Measurements from ENCODE around the gene NOX3. TPM values are rescaled to one million over a fixed set of nuclear protein-coding genes. Genes with fewer than 3 reads are reported as not detected.

The NOX3 gene
- total RNA-seq, 1 donor from 2014 or later: not detected

DNA sequence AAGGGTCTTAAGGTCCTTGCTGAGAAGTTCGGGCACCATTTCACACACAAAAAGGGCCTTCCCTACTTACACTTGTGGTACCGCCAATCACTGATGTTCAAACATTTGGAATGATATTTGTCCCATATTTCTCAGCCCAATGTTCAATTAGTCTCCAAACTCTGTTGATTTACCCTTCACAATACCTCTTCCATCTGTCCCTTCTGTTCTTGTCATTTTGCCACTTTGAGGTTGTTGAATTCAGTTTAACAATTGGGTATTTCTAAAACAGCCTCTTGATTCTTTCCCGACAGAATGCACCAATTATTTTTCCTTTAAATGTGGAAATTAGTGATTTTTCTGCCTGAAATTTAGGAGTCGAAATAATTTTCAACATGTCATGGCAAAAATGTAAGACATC is 46.2 kb downstream of the NOX3 start:
- Histone ChIP-seq H3K4me3 (no peak overlapping the region), H3K36me3 (no peaks in the 10 kb centered on the region), H3K9me3 (no peaks in the 10 kb centered on the region), H3K27ac (no peak overlapping the region), H3K27me3 (no peaks in the 10 kb centered on the region), H3K4me1 (no peaks in the 10 kb centered on the region)
- intact Hi-C loops (cut with DNase I): no loop called here
- TF ChIP-seq, protein P1, sequence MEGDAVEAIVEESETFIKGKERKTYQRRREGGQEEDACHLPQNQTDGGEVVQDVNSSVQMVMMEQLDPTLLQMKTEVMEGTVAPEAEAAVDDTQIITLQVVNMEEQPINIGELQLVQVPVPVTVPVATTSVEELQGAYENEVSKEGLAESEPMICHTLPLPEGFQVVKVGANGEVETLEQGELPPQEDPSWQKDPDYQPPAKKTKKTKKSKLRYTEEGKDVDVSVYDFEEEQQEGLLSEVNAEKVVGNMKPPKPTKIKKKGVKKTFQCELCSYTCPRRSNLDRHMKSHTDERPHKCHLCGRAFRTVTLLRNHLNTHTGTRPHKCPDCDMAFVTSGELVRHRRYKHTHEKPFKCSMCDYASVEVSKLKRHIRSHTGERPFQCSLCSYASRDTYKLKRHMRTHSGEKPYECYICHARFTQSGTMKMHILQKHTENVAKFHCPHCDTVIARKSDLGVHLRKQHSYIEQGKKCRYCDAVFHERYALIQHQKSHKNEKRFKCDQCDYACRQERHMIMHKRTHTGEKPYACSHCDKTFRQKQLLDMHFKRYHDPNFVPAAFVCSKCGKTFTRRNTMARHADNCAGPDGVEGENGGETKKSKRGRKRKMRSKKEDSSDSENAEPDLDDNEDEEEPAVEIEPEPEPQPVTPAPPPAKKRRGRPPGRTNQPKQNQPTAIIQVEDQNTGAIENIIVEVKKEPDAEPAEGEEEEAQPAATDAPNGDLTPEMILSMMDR (IDR thresholded peaks at IDR 0.05): no peak
- ATAC-seq (no peak), DNase-seq (no peak)

DNA sequence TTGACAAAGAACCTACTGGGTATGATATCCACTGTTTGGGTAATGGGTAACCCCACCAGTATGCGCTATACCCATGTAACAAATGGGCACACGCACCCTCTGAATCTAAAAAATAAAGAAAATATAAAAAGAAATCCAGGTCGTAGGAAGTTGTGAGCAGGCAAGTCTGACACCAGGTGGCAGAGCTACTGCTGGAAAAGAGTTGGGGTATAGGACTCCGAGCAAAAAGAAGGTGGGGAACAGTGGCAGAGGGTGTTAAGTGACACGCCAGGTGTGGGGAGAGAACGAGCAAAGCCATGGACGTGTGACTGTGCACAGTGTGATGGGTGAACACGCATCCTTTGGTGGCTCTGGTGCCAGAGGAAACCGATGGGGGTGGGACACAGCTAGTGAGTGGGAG is 46.7 kb downstream of the NOX3 start:
- DNase-seq (no peak), ATAC-seq (no peak)
- Histone ChIP-seq H3K9me3 (no peaks in the 10 kb centered on the region), H3K27ac (no peak overlapping the region), H3K27me3 (no peaks in the 10 kb centered on the region), H3K4me3 (no peak overlapping the region), H3K4me1 (no peaks in the 10 kb centered on the region), H3K36me3 (no peaks in the 10 kb centered on the region)
- intact Hi-C loops (cut with DNase I): no loop called here
- TF ChIP-seq, protein P1 (IDR thresholded peaks at IDR 0.05): no peak

DNA sequence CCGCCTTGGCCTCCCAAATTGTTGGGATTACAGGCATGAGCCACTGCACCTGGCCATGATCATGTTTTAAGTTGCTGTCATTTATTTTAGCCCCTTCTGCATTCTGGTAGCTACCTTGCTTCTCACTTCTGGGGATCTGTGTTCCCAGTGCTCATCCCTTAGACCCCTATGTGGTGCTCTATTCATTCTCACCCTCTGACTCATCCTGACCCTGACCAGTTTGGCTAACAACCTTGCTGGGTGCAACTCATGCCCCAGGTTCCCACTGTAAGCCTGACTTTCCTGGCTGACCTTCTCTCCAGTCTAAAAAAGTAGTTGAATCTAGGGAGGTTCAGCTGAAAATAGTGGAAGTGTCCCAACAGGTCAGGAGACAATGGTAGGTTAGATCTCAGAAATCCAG is 47.4 kb downstream of the NOX3 start:
- H3K4me1 ChIP-seq: no peaks in the 10 kb centered on the region
- no peak overlapping the region for H3K27ac ChIP-seq

DNA sequence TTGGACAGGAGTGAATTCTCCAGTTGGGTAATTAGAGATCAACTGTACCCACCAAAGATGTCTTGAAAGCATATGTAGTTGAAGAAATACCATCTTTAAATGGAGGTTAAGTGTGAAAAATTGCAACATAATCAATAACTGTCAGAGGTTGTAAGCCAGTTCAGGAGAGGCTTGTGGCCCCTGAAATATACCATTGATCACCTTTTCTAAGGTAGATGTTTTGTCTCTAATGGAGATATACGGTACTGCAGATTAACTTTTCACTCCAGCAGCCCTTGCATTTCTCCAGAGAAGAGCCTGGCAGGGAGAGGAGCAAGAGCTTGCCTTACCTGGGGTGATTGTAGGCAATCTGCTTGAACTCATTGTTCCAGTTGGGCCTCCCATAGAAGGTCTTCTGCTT is 48.8 kb downstream of the NOX3 start:
- ATAC-seq: no peak
- H3K27me3 ChIP-seq: no peaks in the 10 kb centered on the region
- no peaks in the 10 kb centered on the region for H3K4me1 ChIP-seq
- H3K4me3 ChIP-seq: no peak overlapping the region
- no peaks in the 10 kb centered on the region for H3K36me3 ChIP-seq
- H3K27ac ChIP-seq: no peak overlapping the region
- DNase-seq: no peak
- TF ChIP-seq, protein P1 (IDR thresholded peaks at IDR 0.05): no peak
- no peaks in the 10 kb centered on the region for H3K9me3 ChIP-seq
- intact Hi-C loops (cut with DNase I): no loop called here

More for the DNA sequence above, 47.4 kb downstream of the NOX3 start:
- intact Hi-C loops (cut with DNase I): no loop called here
- TF ChIP-seq, protein P1 (IDR thresholded peaks at IDR 0.05): no peak
- Histone ChIP-seq H3K9me3 (no peaks in the 10 kb centered on the region), H3K36me3 (no peaks in the 10 kb centered on the region), H3K27me3 (no peaks in the 10 kb centered on the region), H3K4me3 (no peak overlapping the region)
- no peak for DNase-seq
- no peak for ATAC-seq

DNA sequence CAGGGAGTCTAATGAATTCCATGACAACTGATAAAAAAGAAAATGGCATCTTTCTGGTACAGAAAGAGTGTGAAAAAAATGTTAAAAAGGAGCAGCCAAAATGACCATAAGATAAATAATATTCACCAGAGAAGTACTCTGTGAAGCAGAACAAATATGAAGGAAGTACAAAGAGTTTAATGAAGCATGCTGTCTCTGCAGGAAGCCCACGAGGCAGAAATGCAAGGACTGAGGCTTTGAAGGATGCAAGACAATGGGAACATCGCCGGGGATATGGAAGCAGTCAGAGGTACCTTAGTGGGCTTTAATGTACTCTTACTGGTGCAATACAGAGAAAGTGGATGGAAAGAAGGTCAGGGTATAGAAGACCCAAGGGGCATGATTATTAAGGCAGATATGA is 50.7 kb downstream of the NOX3 start:
- H3K36me3 ChIP-seq: no peaks in the 10 kb centered on the region
- no peak overlapping the region for H3K4me3 ChIP-seq
- intact Hi-C loops (cut with DNase I): no loop called here
- no peaks in the 10 kb centered on the region for H3K9me3 ChIP-seq
- no peaks in the 10 kb centered on the region for H3K27me3 ChIP-seq
- H3K27ac ChIP-seq: no peak overlapping the region
- ATAC-seq (no peak), DNase-seq (no peak)
- no peaks in the 10 kb centered on the region for H3K4me1 ChIP-seq
- TF ChIP-seq, protein P1 (IDR thresholded peaks at IDR 0.05): no peak

DNA sequence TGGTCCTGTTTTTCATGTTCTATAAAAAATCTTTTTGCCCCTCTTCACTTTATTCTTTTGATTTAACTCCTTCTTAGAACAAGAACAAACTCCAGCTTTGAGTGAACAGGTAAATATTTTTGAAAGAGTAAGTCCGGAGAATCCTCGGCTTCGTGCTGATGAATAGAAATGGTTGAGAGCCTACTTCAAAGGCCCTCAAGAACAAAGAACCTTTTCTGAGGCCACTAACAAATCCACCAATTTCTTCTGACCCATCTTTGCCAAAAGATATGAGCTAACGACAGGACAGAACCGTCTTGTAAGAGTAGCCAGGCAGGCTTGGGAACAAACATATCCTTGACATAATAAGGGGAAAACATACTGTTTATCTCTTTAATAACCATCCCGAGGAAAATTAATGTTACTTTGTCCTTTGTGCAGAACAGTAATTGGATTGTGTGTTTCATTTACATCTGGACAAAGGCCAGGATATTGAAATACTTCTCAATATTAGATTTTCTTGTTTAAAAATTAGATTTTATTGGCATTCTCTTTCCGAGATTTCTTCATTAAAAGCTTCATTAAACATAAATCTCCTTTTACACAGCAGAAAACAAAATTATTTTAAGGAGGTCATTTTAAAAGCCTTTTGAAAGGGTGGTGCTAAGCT is 52.9 kb downstream of the NOX3 start:
- intact Hi-C loops (cut with DNase I): no loop called here
- Histone ChIP-seq H3K4me1 (no peaks in the 10 kb centered on the region), H3K36me3 (no peaks in the 10 kb centered on the region), H3K27me3 (no peaks in the 10 kb centered on the region), H3K27ac (no peak overlapping the region), H3K9me3 (no peaks in the 10 kb centered on the region), H3K4me3 (no peak overlapping the region)
- ATAC-seq: no peak
- no peak for DNase-seq
- TF ChIP-seq, protein P1 (IDR thresholded peaks at IDR 0.05): no peak

Measured in upper lobe of right lung (tissue), 1 donor.